HepG2 (cell line): Measurements from ENCODE around the gene PIP5KL1. TPM values are rescaled to one million over a fixed set of nuclear protein-coding genes. Genes with fewer than 3 reads are reported as not detected.

ENCODE experiments used
- ATAD3A ChIP-seq: sonication (generic); formaldehyde crosslinking; IDR thresholded peaks from 2 replicates; pipeline ENCODE4 v1.4.0; 2020; ENCODE audit warnings: missing genetic modification reagents
- CBFB ChIP-seq: sonication (generic); formaldehyde crosslinking; IDR thresholded peaks from 2 replicates; pipeline ENCODE4 v1.4.0; 2020; ENCODE audit warnings: missing genetic modification reagents
- DMAP1 ChIP-seq: IDR thresholded peaks from 2 replicates; pipeline ENCODE4 v1.6.1; 2016
- FOXM1 ChIP-seq: sonication (generic); formaldehyde crosslinking; IDR thresholded peaks from 2 replicates; pipeline ENCODE4 v1.5.0; 2020; ENCODE audit warnings: missing genetic modification reagents
- GLMP ChIP-seq: sonication (generic); formaldehyde crosslinking; IDR thresholded peaks from 2 replicates; pipeline ENCODE4 v1.9.0; 2021; ENCODE audit warnings: missing genetic modification reagents, mild to moderate bottlenecking, borderline replicate concordance
- HMGA1 ChIP-seq: sonication (generic); formaldehyde crosslinking; conservative IDR thresholded peaks from 2 replicates; pipeline ENCODE4 v1.4.0; 2020; ENCODE audit warnings: missing genetic modification reagents
- HOXA3 ChIP-seq: sonication (generic); formaldehyde crosslinking; IDR thresholded peaks from 2 replicates; pipeline ENCODE4 v1.5.0; 2020; ENCODE audit warnings: missing genetic modification reagents
- KDM1A ChIP-seq: IDR thresholded peaks from 2 replicates; pipeline ENCODE4 v1.6.1; 2016; ENCODE audit warnings: missing compliant biosample characterization
- KLF6 ChIP-seq: IDR thresholded peaks from 2 replicates; pipeline ENCODE4 v1.8.0; 2016; ENCODE audit warnings: missing biosample characterization, missing genetic modification reagents
- MED13 ChIP-seq: sonication (generic); formaldehyde crosslinking; IDR thresholded peaks from 2 replicates; pipeline ENCODE4 v1.5.0; 2020; ENCODE audit warnings: missing genetic modification reagents
- NFRKB ChIP-seq: fragments of 450-650 bp; IDR thresholded peaks from 2 replicates; pipeline ENCODE4 v1.6.1; 2017
- RARA ChIP-seq: IDR thresholded peaks from 2 replicates; pipeline ENCODE4 v1.6.1; 2016; ENCODE audit warnings: missing genetic modification reagents, missing compliant biosample characterization
- SALL2 ChIP-seq: sonication (generic); formaldehyde crosslinking; IDR thresholded peaks from 2 replicates; pipeline ENCODE4 v1.8.1; 2023; ENCODE audit warnings: mild to moderate bottlenecking, missing genetic modification reagents, inconsistent platforms
- SNAPC5 ChIP-seq: sonication (generic); formaldehyde crosslinking; IDR thresholded peaks from 2 replicates; pipeline ENCODE4 v1.8.1; 2023; ENCODE audit warnings: mild to moderate bottlenecking, missing genetic modification reagents, borderline replicate concordance
- U2AF2 ChIP-seq: fragments of 200-400 bp; formaldehyde crosslinking; IDR thresholded peaks from 2 replicates; pipeline ENCODE4 v1.6.1; 2017; ENCODE audit warnings: low read depth, mild to moderate bottlenecking, low read length
- ZNF12 ChIP-seq: sonication (generic); formaldehyde crosslinking; IDR thresholded peaks from 2 replicates; pipeline ENCODE4 v1.5.0; 2020; ENCODE audit warnings: missing genetic modification reagents
- ZNF224 ChIP-seq: sonication (generic); formaldehyde crosslinking; IDR thresholded peaks from 2 replicates; pipeline ENCODE4 v1.5.0; 2020; ENCODE audit warnings: mild to moderate bottlenecking, missing genetic modification reagents
- ZNF230 ChIP-seq: sonication (generic); formaldehyde crosslinking; IDR thresholded peaks from 2 replicates; pipeline ENCODE4 v1.4.0; 2020; ENCODE audit warnings: mild to moderate bottlenecking, missing genetic modification reagents
- ZNF549 ChIP-seq: sonication (generic); formaldehyde crosslinking; IDR thresholded peaks from 2 replicates; pipeline ENCODE4 v1.5.0; 2020; ENCODE audit warnings: missing genetic modification reagents
- ZNF589 ChIP-seq: sonication (generic); formaldehyde crosslinking; conservative IDR thresholded peaks from 2 replicates; pipeline ENCODE4 v1.8.0; 2022; ENCODE audit warnings: mild to moderate bottlenecking, moderate library complexity, missing genetic modification reagents
- ZNF674 ChIP-seq: sonication (generic); formaldehyde crosslinking; IDR thresholded peaks from 2 replicates; pipeline ENCODE4 v1.5.0; 2020; ENCODE audit warnings: low read depth, mild to moderate bottlenecking, missing genetic modification reagents
- ZNF704 ChIP-seq: sonication (generic); formaldehyde crosslinking; IDR thresholded peaks from 2 replicates; pipeline ENCODE4 v1.8.1; 2023; ENCODE audit warnings: mild to moderate bottlenecking, inconsistent platforms, moderate library complexity, missing genetic modification reagents, borderline replicate concordance
- ZNF749 ChIP-seq: sonication (generic); formaldehyde crosslinking; IDR thresholded peaks from 2 replicates; pipeline ENCODE4 v1.8.0; 2022; ENCODE audit warnings: mild to moderate bottlenecking, missing genetic modification reagents, moderate library complexity, borderline replicate concordance
- ZNF75D ChIP-seq: sonication (generic); formaldehyde crosslinking; IDR thresholded peaks from 2 replicates; pipeline ENCODE4 v1.8.1; 2023; ENCODE audit warnings: missing genetic modification reagents, mild to moderate bottlenecking, borderline replicate concordance
- ZNF770 ChIP-seq: sonication (generic); formaldehyde crosslinking; IDR thresholded peaks from 2 replicates; pipeline ENCODE4 v1.5.0; 2020; ENCODE audit warnings: mild to moderate bottlenecking, missing genetic modification reagents
- polyA plus RNA-seq, 8 experiments: library from polyadenylated mRNA; depleted of rRNA in 3 of 8; stranded (reverse) in 7 of 8; unstranded in 1 of 8; fragments of >200 nt; fragmentation: Illumina TruSeq in 4 of 8; extraction: Trizol in 4 of 8; gene quantifications; 2 replicates each; pipeline versions ENCODE4 v1.2.1 to v1.2.3, GENCODE V29; 2011 to 2016; ENCODE audit warnings: low read depth in 4 of 8, missing spikeins in 1 of 8, mixed read lengths in 1 of 8; ENCODE audit not compliant: insufficient read depth in 1 of 8
- total RNA-seq, 5 experiments: library from RNA; depleted of rRNA; stranded (reverse); fragments of >200 nt; fragmentation: Illumina TruSeq; extraction: Trizol; gene quantifications; 2 replicates each; pipeline ENCODE4 v1.2.3, GENCODE V29; 2016; ENCODE audit warnings: low read depth in 1 of 5

PIP5KL1 gene
- total and polyA plus RNA-seq, 2 of the 13 experiments (the other 11 are each of a cell fraction or from before 2014, with no cell fraction given), result 0.20 to 0.49 TPM

GRCh38 chr9:127950513-127951289 is 20.1 kb upstream of the PIP5KL1 start (continued):
- TF ChIP-seq CBFB (CRISPR knock-in tag), result peak; percentile 85; the same call in 1 of the 2 replicates
- TF ChIP-seq U2AF2, result no peak
- TF ChIP-seq RARA (CRISPR knock-in tag), result peak; percentile 90
- no peak for TF ChIP-seq FOXM1
- no peak for TF ChIP-seq GLMP (CRISPR knock-in tag)
- TF ChIP-seq ZNF549, result no peak
- peak; percentile 32; the same call in 1 of the 2 replicates for TF ChIP-seq ZNF749 (CRISPR knock-in tag)
- TF ChIP-seq ZNF589 (CRISPR knock-in tag), result peak; percentile 75; the same call in 1 of the 2 replicates
- no peak for TF ChIP-seq ZNF75D
- TF ChIP-seq ZNF674 (CRISPR knock-in tag), result no peak
- TF ChIP-seq KLF6 (CRISPR knock-in tag), result peak; percentile 41; the same call in 1 of the 2 replicates
- TF ChIP-seq NFRKB, result no peak
- 0 out of 2 replicates have a peak, but pooled peaks have one; percentile 22 for TF ChIP-seq SNAPC5 (CRISPR knock-in tag)
- TF ChIP-seq KDM1A (CRISPR knock-in tag), result peak; percentile 74; the same call in 1 of the 2 replicates
- peak; percentile 54; the same call in 1 of the 2 replicates for TF ChIP-seq ZNF230 (CRISPR knock-in tag)
- TF ChIP-seq MED13, result peak; percentile 77; the same call in 1 of the 2 replicates
- peak; percentile 87; the same call in 1 of the 2 replicates for TF ChIP-seq ZNF224 (CRISPR knock-in tag)
- peak; percentile 96 for TF ChIP-seq HOXA3 (CRISPR knock-in tag)
- peak; percentile 70 for TF ChIP-seq ZNF770 (CRISPR knock-in tag)
- no peak for TF ChIP-seq HMGA1 (CRISPR knock-in tag)
- TF ChIP-seq ZNF704 (CRISPR knock-in tag), result peak; percentile 23; the same call in 1 of the 2 replicates
- TF ChIP-seq DMAP1 (CRISPR knock-in tag), result no peak; the same call in 1 of the 2 replicates
- TF ChIP-seq ATAD3A (CRISPR knock-in tag), result no peak
- TF ChIP-seq ZNF12 (CRISPR knock-in tag), result peak; percentile 24; the same call in 1 of the 2 replicates
- TF ChIP-seq SALL2 (CRISPR knock-in tag), result 0 out of 2 replicates have a peak, but pooled peaks have one; percentile 53
